GM18520 (cell line): ENCODE data around the gene SHISA5.

Experiments used
- ATAC-seq: cut with Tn5 transposase; IDR thresholded peaks from one replicate; pipeline ENCODE4 v1.9.1; 2021; ENCODE audit not compliant: unreplicated experiment

SHISA5 gene

GRCh38 chr3:48432411-48433371 is 71.3 kb downstream of the SHISA5 start:
- no peak for ATAC-seq

DNA sequence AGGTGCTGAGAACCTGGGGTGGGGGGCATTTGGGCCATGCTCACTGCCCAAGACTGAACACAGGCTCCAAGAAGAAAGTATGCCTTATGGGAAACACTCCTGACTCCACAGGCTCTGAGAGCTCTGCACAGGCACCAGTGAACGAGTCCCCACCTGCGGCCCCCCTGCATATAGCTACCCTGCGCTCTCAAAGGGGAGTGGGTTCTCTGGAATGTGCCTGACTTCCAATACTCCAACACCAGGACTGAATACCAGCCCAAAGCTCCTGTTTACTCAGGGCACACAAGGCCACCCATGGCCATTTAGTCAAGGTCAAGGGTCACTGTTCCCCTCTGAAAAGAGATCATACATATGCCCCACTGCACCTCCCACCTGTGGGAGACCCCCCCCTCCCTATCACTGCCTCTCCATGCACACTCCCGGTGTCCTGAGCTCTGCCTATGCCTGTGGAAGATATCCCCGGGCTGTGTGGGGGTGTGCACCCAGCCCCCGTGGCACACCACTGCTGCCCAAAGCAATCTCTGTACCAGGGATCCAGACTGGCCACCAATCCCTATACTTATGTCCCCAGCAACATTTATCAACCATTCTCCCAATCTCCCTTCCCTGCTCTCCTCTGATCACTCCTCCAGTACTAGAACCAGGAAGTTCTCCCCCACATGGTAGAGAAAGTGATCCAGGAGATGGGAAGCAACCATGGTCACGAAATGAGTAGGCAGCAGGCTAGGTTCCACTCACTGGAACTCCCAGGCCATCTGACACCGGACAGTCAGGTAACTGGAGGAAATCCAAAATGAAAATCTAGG is 72.5 kb downstream of the SHISA5 start:
- ATAC-seq: no peak

GRCh38 chr3:48430708-48431101 is 73.3 kb downstream of the SHISA5 start:
- ATAC-seq: no peak

DNA sequence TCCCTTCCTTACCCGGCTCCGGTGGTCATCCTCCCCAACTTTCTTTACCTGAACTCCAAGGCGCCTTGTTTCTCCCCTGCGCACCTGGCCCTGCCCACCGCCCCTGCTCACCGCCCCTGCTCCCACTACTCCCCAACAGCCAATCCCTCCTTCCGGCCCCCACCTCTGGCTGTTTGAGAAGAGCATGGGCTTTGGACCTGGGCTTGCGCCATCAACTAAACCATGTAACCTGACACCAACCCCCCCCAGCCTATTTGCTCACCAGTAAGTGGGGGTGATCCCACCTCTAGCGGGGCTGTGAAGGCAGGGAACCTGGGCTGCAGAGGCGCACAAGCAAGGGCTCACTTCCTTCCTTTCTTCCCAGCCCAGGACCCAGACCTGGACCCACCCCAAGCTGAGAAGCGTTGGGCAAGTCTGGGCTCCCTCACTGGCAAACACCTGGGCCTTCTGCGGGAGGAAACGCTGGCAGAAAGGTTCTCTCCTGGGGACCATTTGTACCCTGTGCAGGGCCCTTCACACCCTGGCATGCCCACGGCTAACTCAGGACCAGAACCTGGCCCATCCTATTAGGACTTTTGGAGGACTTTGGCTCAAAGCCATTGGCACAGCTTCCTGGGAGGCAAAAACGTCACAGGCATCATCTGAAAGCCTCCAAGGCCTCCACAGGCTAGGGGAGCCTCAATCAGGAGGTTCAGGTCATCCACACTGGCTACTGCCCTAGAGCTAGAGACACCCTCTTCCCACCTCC is 73.8 kb downstream of the SHISA5 start, which contains the start of gene PLXNB1:
PLXNB1 (minus strand) TSS at position 127 of the 748 bp plus-strand sequence. CDS start 5,475 bp downstream, outside the sequence.
- no peak for ATAC-seq

GRCh38 chr3:48429317-48429959 is 74.5 kb downstream of the SHISA5 start:
- ATAC-seq: no peak

DNA sequence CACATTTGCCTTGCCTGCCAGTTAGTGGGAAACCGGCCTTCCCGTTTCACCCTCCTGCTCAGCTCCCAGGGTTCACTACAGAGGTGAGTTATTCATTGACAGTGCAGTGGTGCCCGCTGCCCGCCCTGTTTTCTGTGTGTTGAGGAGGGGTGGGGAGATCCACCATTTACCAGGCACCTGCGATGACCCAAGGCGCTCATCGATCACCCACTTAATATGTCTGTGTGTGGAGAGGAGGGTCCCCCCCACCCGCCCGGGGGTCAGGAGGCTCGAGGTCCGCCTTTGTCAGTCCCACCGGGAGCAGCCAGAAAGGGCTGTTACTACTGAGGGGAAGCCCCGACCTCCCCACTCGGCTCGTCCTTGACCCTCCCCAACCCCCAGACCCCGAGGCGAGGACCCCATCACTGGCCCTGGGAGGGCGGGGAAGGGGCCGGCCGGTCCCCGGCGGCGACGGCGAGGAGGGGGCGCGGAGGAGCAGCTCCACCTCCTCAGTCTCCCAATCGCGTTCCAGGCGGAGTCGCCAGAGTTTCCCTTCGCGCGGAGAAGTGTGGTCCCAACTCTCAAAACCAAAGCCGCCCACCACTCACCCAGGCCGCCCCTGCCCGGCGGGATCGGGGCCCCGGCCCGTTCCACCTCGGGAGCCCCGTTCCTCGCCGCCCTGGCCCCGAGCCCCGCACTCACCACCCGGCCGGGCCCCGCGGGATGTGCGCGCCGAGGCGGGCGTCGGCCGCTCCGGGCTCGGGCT is 75.2 kb downstream of the SHISA5 start:
- ATAC-seq: no peak

GRCh38 chr3:48428088-48428571 is 75.8 kb downstream of the SHISA5 start:
- no peak for ATAC-seq

DNA sequence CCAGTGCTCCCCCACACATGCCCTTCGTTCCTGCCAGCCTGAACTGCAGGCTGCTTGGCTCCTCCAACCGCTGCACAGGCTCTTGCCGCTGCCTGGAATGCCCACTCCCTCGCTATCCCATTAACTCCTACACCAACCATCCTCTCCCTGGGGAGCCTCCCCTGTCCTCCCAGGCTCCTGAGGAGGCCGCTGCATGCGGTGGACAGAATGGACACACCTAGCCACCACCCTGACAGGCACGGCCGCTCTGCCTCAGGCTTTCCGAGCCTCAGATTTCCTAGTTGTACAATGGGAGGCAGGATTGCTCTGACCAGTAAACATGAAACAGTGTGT is 76.4 kb downstream of the SHISA5 start:
- no peak for ATAC-seq

- ATAC-seq: no peak
These were observed 76.9 kb downstream of the SHISA5 start for GRCh38 chr3:48426944-48427629.

- ATAC-seq: no peak
These were observed 77.5 kb downstream of the SHISA5 start for GRCh38 chr3:48426401-48426909.

DNA sequence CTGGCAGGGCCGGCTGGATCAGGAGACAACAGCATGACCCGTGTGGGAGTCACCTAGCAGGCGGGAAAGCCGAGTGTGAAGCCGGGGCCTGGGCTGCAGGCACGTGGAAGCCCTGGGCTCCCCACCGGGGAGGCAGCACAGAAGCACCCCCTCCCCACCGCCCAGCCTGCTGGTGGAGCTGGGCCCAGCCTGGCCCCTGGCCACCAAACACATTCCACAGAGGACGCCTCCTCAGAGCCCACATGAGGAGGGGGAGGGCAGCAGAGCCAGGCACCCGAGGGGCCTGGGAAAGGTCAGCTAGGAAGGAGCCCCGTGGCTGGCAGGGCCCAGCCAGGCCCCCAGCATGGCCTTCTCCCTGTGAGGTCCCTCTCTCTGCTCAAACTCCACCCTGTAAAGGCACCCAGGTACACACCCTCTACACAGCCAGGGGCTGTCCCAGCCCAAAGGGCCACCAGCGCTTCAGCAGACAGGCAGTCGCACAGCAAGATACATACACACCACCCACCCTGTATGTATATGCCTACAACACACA is 78.6 kb downstream of the SHISA5 start:
- ATAC-seq: no peak

DNA sequence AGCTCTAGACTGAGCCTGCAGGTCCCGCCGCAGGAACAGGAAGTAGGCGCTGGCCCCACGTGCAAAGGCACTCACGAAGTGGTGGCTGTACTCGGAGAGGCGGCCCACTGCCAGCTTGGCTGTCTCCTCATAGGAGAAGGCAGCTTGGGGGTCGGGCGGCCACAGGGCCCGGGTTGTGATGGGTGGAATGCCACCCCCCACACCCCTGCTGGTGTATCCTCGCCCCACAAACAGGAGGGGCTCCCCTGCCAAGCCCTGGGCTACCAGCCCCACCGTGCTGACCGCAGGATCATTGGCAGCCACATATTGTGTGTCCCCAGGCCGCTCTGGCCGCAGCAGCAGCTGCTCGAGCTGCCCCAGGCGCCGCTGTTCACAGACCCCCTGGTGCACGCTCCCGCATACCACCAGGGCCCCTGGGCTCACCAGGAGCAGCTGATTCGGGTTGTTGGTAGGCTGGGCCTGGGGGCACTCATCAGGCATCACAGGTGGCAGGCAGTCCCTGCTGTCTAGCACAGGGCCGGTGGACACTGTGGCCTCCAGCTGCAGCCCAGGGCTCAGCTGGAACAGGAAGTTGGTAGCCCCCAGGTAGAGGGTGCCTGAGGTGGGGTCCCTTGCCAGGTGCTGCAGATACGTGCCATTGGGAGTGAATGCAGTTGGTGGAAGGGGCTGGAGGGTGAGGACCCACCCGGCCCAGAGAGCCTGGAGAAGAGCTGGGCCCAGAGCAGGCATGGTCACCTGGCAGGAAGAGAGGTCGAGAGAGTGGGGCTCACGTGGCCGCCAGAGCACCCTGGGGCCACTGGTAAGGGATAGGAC is 79.9 kb downstream of the SHISA5 start:
- no peak for ATAC-seq

- no peak for ATAC-seq
These were observed 80.6 kb downstream of the SHISA5 start for GRCh38 chr3:48423241-48423882.

- ATAC-seq: no peak
These were observed 81.3 kb downstream of the SHISA5 start for GRCh38 chr3:48422681-48423080.

DNA sequence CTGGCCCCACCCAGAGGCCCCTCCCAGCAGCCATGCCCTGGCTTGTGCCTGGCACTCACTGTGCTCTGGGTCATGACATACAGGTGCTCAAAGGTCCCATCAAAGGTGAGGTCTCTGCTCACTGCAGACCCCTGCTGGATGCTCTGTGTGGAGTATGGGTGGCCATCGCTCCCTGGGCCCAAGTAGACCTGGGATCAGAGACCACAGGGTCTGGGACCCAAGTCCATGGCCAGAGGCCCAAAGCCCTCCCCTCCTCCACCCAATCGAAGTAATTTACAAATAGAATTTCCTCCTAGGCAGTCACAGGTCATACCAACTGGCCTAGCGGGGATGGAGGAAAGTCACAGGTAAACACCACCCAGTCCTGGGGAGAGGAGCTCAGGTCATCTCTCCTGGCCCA is 81.7 kb downstream of the SHISA5 start:
- no peak for ATAC-seq

DNA sequence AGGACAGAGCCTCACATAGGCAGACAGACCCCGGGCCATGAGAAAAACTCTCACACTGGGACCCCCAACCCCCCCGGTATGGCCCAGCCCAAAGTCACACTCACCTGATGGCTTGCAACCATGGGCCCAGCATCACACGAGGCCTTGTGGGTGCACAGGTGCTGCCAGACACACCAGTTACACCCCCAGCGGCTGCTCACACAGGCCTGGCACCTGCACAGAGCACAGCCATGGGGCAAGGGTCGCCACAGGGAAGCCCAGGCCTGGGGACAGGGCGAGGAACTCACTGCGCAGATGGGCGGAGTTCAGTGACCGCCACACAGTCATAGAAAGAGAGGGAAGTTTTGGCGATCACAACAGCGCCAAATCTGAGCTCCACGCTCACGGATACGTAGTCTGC is 83.4 kb downstream of the SHISA5 start:
- ATAC-seq: no peak

DNA sequence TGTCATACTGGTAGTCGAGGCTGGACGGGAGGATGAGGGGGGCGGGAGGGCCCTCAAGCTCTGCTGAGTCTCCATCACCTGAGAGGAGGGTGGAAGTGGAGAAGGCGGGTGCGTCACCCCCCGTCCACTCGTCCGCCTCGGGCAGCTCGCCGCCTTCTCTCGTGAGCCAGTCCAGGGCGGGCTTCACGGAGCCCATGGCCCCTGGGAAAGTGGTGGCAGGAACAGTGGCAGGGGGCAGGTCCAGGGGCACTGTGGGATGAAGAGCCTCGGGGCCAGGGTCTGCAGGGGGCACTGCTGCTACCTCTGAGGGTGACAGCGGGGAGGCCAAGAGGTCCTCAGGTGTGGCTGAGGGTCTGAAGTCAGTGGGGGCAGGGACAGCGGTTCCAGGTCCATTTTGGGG is 84.4 kb downstream of the SHISA5 start:
- no peak for ATAC-seq

- no peak for ATAC-seq
These were observed 84.8 kb downstream of the SHISA5 start for GRCh38 chr3:48419149-48419548.
